Skeletal muscle tissue (tissue), 4 donors: ENCODE data around the gene LHPP. TPM values are rescaled to one million over a fixed set of nuclear protein-coding genes. Genes with fewer than 3 reads are reported as not detected.

Source experiments
- H3K27ac ChIP-seq: one replicate; pipeline ENCODE4 v1.7.0; 2013; ENCODE audit warnings: mild to moderate bottlenecking, low read depth, low read length, inconsistent platforms
- H3K27me3 ChIP-seq, 3 donors: one replicate each; pipeline ENCODE4 v1.7.0; 2013; ENCODE audit warnings: low read length in 3 of 3; ENCODE audit not compliant: control insufficient read depth in 3 of 3, insufficient read depth in 3 of 3
- H3K36me3 ChIP-seq, 3 donors: one replicate each; pipeline ENCODE4 v1.7.0; 2013; ENCODE audit warnings: low read length in 3 of 3; ENCODE audit not compliant: control insufficient read depth in 3 of 3, insufficient read depth in 3 of 3
- H3K4me1 ChIP-seq, 3 donors: one replicate each; pipeline ENCODE4 v1.7.0; 2013; ENCODE audit warnings: low read length in 3 of 3, mild to moderate bottlenecking in 3 of 3; ENCODE audit not compliant: control insufficient read depth in 3 of 3, insufficient read depth in 3 of 3
- H3K4me3 ChIP-seq, 3 donors: one replicate each; pipeline ENCODE4 v1.7.0; 2013; ENCODE audit warnings: low read length in 3 of 3
- H3K9ac ChIP-seq, 3 donors: one replicate each; pipeline ENCODE4 v1.7.0; 2013; ENCODE audit warnings: low read length in 3 of 3, mild to moderate bottlenecking in 3 of 3, moderate library complexity in 2 of 3, low read depth in 1 of 3
- H3K9me3 ChIP-seq, 3 donors: one replicate each; pipeline ENCODE4 v1.7.0; 2013; ENCODE audit warnings: low read length in 3 of 3; ENCODE audit not compliant: control insufficient read depth in 3 of 3
- total RNA-seq: library from RNA; depleted of rRNA; stranded (reverse); fragments of >200 nt; gene quantifications from one replicate; pipeline ENCODE4 v1.2.3, GENCODE V29; 2014
- donor health status: Osteomylitis.

The LHPP gene
- total RNA-seq, 1 donor from 2014 or later = 4.2 TPM

- H3K9ac ChIP-seq = no peak overlapping the region
- H3K27me3 ChIP-seq = no peaks in the 10 kb centered on the region
- no peak overlapping the region for H3K27ac ChIP-seq
- H3K4me1 ChIP-seq = no peaks in the 10 kb centered on the region
- no peaks in the 10 kb centered on the region for H3K9me3 ChIP-seq
- H3K36me3 ChIP-seq = no peaks in the 10 kb centered on the region
- H3K4me3 ChIP-seq = no peak overlapping the region
These were observed 47.4 kb downstream of the LHPP start for GRCh38 chr10:124508907-124509454.

DNA sequence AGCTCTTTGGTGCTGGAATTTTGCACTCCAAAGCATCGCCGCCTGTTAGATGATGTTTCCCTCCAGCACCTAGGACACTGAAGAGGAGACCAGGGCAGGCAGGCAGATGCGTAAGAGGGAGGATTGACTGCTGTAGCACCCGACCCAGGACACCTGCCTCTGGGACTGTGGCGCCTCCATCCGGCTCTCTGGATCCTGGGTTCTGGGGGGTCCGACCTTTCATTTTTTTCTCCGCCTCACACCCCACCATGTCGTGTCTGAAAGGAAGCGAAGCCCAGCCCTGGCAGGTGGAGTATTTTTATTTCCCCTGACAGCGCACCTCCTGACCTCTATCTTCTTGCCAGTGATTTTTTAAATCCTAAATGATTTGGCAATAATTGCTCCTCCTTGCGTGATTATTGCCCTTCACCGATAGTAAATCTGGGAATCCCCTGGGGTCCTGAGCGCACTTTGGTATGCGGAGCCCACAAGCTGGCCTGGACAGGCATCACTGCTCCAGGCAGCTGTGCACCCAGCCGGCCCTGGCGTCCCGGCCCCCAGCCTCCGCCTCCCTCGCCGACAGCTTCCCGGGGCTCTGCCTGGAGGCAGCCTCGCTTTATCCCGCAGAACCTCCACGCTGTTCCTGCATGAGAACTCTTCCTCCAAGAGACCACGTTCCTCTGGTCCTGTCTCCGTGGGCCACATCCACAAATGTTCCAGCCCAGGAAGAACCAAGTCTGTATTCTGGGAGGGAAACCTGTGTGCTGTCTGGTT, 48.4 kb downstream of the LHPP start:
- no peak overlapping the region for H3K27ac ChIP-seq
- no peaks in the 10 kb centered on the region for H3K36me3 ChIP-seq
- no peak overlapping the region for H3K4me3 ChIP-seq
- no peaks in the 10 kb centered on the region for H3K9me3 ChIP-seq
- no peak overlapping the region for H3K9ac ChIP-seq
- no peaks in the 10 kb centered on the region for H3K4me1 ChIP-seq
- no peaks in the 10 kb centered on the region for H3K27me3 ChIP-seq

DNA sequence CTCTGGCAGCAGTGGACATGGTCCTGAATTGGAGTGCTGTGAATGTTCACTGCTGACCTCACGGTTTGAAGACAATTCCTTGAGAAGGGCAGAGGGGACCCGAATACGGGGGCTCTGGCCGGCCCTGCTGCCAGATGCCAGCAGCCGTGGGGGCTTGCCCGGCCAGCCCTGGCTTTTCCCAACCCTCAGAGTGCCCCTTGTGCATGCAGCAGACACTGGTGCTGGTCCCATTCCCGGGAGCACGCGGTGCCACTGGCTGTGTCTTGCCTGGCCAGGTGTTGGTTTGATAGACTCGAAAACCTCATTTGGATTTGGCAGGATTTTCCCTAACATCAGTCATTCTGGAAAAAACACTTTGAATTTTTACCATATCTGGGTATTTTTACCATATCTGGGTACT, 49.1 kb downstream of the LHPP start:
- Histone ChIP-seq H3K9ac (no peak overlapping the region), H3K27ac (no peak overlapping the region), H3K9me3 (no peaks in the 10 kb centered on the region)

DNA sequence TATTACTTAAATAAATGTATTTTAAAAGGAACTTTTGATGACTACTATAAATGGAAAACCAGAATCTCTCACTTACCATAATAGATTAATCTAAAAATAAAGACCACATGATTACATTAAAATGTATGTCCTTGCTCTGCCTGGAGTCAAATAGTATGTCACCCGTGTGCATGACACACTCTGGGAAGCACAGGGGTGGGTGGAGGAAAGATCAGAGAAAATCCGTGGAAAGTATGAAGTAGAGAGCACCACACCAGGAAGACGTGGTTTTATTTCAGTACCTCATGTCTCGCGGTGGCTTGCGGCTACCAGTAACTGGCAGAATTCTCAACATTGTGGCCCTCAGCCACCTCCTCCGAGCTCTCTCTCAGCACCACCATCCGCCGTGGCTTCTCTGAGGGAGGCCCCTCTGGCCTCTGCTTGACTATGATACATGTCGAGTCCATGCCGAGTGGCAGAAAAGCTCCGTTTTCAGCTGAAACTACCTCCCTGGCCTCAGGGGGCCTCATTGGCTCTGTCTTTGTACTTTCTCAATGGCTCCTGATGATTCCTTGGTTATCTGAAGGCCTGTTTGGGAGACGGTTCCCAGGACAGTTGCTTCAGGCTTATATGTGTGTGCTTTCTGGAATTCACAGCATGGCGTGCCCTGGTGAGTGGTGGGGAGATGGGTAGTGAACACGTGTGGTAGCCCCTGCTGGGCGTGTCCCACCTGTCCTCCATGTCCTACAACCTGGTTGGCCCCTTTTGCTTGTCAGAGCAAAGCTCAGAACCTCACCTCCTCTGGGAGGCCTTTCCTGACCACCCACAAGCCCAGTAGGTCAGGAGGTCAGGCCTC, 49.8 kb downstream of the LHPP start:
- no peaks in the 10 kb centered on the region for H3K27me3 ChIP-seq

More for the DNA sequence above, 49.1 kb downstream of the LHPP start:
- no peaks in the 10 kb centered on the region for H3K36me3 ChIP-seq
- no peak overlapping the region for H3K4me3 ChIP-seq
- H3K4me1 ChIP-seq = no peaks in the 10 kb centered on the region
- no peaks in the 10 kb centered on the region for H3K27me3 ChIP-seq

GRCh38 chr10:124512040-124512428, 50.4 kb downstream of the LHPP start:
- Histone ChIP-seq H3K27me3 (no peaks in the 10 kb centered on the region), H3K27ac (no peak overlapping the region), H3K36me3 (no peaks in the 10 kb centered on the region), H3K4me3 (no peak overlapping the region), H3K9ac (no peak overlapping the region), H3K9me3 (no peaks in the 10 kb centered on the region), H3K4me1 (no peaks in the 10 kb centered on the region)

More for the DNA sequence above, 49.8 kb downstream of the LHPP start:
- Histone ChIP-seq H3K9ac (no peak overlapping the region), H3K27ac (no peak overlapping the region), H3K4me1 (no peaks in the 10 kb centered on the region), H3K9me3 (no peaks in the 10 kb centered on the region), H3K4me3 (no peak overlapping the region), H3K36me3 (no peaks in the 10 kb centered on the region)

GRCh38 chr10:124512600-124512999, 51.0 kb downstream of the LHPP start:
- no peak overlapping the region for H3K27ac ChIP-seq
- no peaks in the 10 kb centered on the region for H3K4me1 ChIP-seq
- no peaks in the 10 kb centered on the region for H3K9me3 ChIP-seq
- H3K27me3 ChIP-seq = no peaks in the 10 kb centered on the region
- no peak overlapping the region for H3K9ac ChIP-seq
- H3K4me3 ChIP-seq = no peak overlapping the region
- no peaks in the 10 kb centered on the region for H3K36me3 ChIP-seq

- Histone ChIP-seq H3K27ac (no peak overlapping the region), H3K27me3 (no peaks in the 10 kb centered on the region), H3K9me3 (no peaks in the 10 kb centered on the region), H3K4me1 (no peaks in the 10 kb centered on the region), H3K9ac (no peak overlapping the region), H3K4me3 (no peak overlapping the region), H3K36me3 (no peaks in the 10 kb centered on the region)
These were observed 53.8 kb downstream of the LHPP start for GRCh38 chr10:124515244-124515970.

GRCh38 chr10:124516181-124516580, 54.6 kb downstream of the LHPP start:
- Histone ChIP-seq H3K9me3 (no peaks in the 10 kb centered on the region), H3K9ac (no peak overlapping the region), H3K27me3 (no peaks in the 10 kb centered on the region), H3K36me3 (no peaks in the 10 kb centered on the region), H3K27ac (no peak overlapping the region), H3K4me3 (no peak overlapping the region), H3K4me1 (peaks cover under 1 to 4% (median 3%) of the 10 kb centered on the region in 3 donors)

- peaks cover 7 to 11% (median 10%) of the 10 kb centered on the region in 3 donors for H3K4me1 ChIP-seq
- no peak overlapping the region for H3K4me3 ChIP-seq
- no peak overlapping the region for H3K9ac ChIP-seq
- H3K27ac ChIP-seq = no peak overlapping the region
- H3K36me3 ChIP-seq = no peaks in the 10 kb centered on the region
- H3K9me3 ChIP-seq = no peaks in the 10 kb centered on the region
- H3K27me3 ChIP-seq = no peaks in the 10 kb centered on the region
These were observed 55.2 kb downstream of the LHPP start for GRCh38 chr10:124516746-124517397.
